ENCODE data around the gene CAPN13.

Gene CAPN13

DNA sequence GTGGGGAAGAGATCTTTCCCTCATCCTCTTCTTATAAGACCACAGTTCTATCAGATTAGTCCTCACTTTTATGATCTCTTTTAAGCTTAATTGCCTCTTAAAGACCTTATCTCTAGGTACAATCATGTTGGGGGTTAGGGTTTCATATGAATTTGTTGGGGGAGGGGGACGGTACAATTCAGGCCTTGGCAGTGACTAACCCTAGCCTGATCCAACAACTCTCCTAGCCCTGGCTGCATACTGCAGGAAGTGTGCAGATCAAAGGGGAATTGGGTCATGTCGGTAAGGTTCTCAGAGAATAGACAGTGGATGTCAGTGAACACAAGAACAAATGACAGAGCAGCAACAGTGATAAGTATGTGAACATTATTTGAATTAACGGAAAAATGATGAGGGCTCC, 16.4 kb downstream of the CAPN13 start:
- no peak overlapping the region for H3K9ac ChIP-seq (ENCODE audit: low read depth, low read length)
- no peak overlapping the region for H2AFZ ChIP-seq (ENCODE audit: low read depth, low read length)
- H3K27me3 ChIP-seq (ENCODE audit: insufficient read depth, low read length, poor library complexity) = peaks cover 39% of the 10 kb centered on the region
- no peaks in the 10 kb centered on the region for H3K79me2 ChIP-seq (ENCODE audit: insufficient read depth, low read length)
- H3K4me1 ChIP-seq (ENCODE audit: insufficient read depth, low read length) = no peaks in the 10 kb centered on the region
- peak; percentile 42 for DNase-seq
- H3K9me3 ChIP-seq (ENCODE audit: insufficient read depth, low read length, severe bottlenecking) = no peaks in the 10 kb centered on the region
- no peaks in the 10 kb centered on the region for H3K36me3 ChIP-seq (ENCODE audit: insufficient read depth, low read length)
- H3K27ac ChIP-seq (ENCODE audit: low read length) = no peak overlapping the region
- H4K20me1 ChIP-seq (ENCODE audit: insufficient read depth, low read length) = no peaks in the 10 kb centered on the region
- ATAC-seq (ENCODE audit: insufficient read depth, low read depth) = peak; percentile 93
- no peak overlapping the region for H3K4me2 ChIP-seq (ENCODE audit: insufficient read depth, low read length)
- TF ChIP-seq, protein P1, sequence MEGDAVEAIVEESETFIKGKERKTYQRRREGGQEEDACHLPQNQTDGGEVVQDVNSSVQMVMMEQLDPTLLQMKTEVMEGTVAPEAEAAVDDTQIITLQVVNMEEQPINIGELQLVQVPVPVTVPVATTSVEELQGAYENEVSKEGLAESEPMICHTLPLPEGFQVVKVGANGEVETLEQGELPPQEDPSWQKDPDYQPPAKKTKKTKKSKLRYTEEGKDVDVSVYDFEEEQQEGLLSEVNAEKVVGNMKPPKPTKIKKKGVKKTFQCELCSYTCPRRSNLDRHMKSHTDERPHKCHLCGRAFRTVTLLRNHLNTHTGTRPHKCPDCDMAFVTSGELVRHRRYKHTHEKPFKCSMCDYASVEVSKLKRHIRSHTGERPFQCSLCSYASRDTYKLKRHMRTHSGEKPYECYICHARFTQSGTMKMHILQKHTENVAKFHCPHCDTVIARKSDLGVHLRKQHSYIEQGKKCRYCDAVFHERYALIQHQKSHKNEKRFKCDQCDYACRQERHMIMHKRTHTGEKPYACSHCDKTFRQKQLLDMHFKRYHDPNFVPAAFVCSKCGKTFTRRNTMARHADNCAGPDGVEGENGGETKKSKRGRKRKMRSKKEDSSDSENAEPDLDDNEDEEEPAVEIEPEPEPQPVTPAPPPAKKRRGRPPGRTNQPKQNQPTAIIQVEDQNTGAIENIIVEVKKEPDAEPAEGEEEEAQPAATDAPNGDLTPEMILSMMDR (IDR thresholded peaks at IDR 0.05; ENCODE audit: borderline replicate concordance, extremely low read depth, low read length, poor library complexity, severe bottlenecking) = no peak
- TF ChIP-seq EZH2 (IDR thresholded peaks at IDR 0.05; ENCODE audit: borderline replicate concordance, low read depth, low read length, severe bottlenecking) = peak; percentile 78
- no peak overlapping the region for H3K4me3 ChIP-seq (ENCODE audit: low read depth in 1 of 2, low read length in 2 of 2)

DNA sequence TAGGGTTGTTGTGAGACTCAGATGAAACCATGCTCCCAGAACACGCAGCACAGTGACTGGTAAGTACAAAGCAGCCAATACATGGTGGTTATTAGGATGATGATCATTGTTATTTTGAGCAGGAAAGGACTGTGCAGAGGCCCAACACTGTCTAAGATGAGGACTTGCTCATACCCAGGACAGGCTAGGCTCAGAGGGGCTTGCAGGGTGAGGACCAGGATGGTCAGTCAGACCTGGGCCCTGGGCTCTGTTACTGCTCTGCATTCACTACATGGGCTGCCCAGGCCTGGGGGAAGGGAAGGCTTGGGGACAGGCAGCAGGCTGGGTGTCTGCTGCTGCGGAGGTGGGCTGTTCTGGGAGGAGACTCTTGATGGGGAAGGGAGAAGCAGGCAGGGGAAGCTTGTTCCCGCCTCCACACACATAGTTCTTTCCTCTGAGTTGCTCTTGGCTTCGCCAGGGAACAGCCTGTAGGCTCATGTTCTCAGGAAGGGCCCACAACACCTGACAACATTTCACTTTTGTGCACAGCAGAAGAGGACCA, 17.5 kb downstream of the CAPN13 start:
- H3K4me3 ChIP-seq (ENCODE audit: low read depth in 1 of 2, low read length in 2 of 2) = no peak overlapping the region
- no peak overlapping the region for H3K4me2 ChIP-seq (ENCODE audit: insufficient read depth, low read length)
- peaks cover 43% of the 10 kb centered on the region for H3K27me3 ChIP-seq (ENCODE audit: insufficient read depth, low read length, poor library complexity)
- no peaks in the 10 kb centered on the region for H3K79me2 ChIP-seq (ENCODE audit: insufficient read depth, low read length)
- H3K36me3 ChIP-seq (ENCODE audit: insufficient read depth, low read length) = no peaks in the 10 kb centered on the region
- ATAC-seq (ENCODE audit: insufficient read depth, low read depth) (no peak), DNase-seq (no peak)
- H3K9me3 ChIP-seq (ENCODE audit: insufficient read depth, low read length, severe bottlenecking) = no peaks in the 10 kb centered on the region
- H2AFZ ChIP-seq (ENCODE audit: low read depth, low read length) = no peak overlapping the region
- H3K4me1 ChIP-seq (ENCODE audit: insufficient read depth, low read length) = no peaks in the 10 kb centered on the region
- no peak overlapping the region for H3K9ac ChIP-seq (ENCODE audit: low read depth, low read length)
- no peak for TF ChIP-seq EZH2 (IDR thresholded peaks at IDR 0.05; ENCODE audit: borderline replicate concordance, low read depth, low read length, severe bottlenecking)
- TF ChIP-seq, protein P1 (IDR thresholded peaks at IDR 0.05; ENCODE audit: borderline replicate concordance, extremely low read depth, low read length, poor library complexity, severe bottlenecking) = no peak
- H3K27ac ChIP-seq (ENCODE audit: low read length) = no peak overlapping the region
- H4K20me1 ChIP-seq (ENCODE audit: insufficient read depth, low read length) = no peaks in the 10 kb centered on the region

DNA sequence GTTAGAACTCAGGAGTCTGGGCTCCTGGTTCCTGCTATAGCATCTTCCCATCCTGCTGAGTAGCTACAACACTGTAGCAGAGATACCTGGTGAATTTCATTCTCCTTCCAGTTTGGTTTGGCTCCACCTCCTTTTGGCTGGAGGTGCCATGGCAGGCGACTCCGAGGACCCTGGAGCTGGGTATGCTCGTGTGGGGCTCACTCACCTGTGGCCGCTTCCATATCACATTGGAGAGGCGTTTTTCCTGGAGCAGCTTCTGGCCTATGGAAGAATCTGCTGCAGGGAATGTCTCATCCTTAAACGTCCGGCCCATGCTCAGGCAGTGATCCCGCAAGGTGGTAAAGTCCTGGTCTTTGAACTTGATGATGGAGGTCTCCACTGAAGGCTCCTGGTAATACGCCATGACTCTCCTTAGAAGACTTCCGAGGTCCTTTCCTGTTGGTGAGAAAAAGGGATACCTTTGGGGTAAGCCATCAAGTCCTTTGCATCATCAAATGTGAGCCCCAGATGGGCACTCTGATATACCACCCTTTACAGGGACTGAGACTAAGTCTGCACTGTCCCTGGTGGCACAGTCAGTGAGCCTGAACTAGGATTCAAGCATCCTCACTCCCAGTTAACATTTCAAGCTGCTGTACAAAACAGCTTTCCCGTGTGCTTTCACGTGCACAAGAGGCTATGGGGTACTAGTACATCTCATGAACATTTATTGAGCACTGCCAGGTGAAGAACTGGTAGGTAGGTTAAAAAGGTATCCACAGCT, 20.1 kb downstream of the CAPN13 start:
- H3K36me3 ChIP-seq (ENCODE audit: insufficient read depth, low read length) = no peaks in the 10 kb centered on the region
- no peaks in the 10 kb centered on the region for H3K79me2 ChIP-seq (ENCODE audit: insufficient read depth, low read length)
- TF ChIP-seq, protein P1 (IDR thresholded peaks at IDR 0.05; ENCODE audit: borderline replicate concordance, extremely low read depth, low read length, poor library complexity, severe bottlenecking) = no peak
- no peak for TF ChIP-seq EZH2 (IDR thresholded peaks at IDR 0.05; ENCODE audit: borderline replicate concordance, low read depth, low read length, severe bottlenecking)
- no peak overlapping the region for H2AFZ ChIP-seq (ENCODE audit: low read depth, low read length)
- no peak overlapping the region for H3K4me2 ChIP-seq (ENCODE audit: insufficient read depth, low read length)
- no peak for ATAC-seq (ENCODE audit: insufficient read depth, low read depth)
- peaks cover 54% of the 10 kb centered on the region for H3K27me3 ChIP-seq (ENCODE audit: insufficient read depth, low read length, poor library complexity)
- no peak for DNase-seq
- no peaks in the 10 kb centered on the region for H3K9me3 ChIP-seq (ENCODE audit: insufficient read depth, low read length, severe bottlenecking)
- H3K4me3 ChIP-seq (ENCODE audit: low read depth in 1 of 2, low read length in 2 of 2) = no peak overlapping the region
- no peaks in the 10 kb centered on the region for H4K20me1 ChIP-seq (ENCODE audit: insufficient read depth, low read length)
- no peak overlapping the region for H3K9ac ChIP-seq (ENCODE audit: low read depth, low read length)
- no peaks in the 10 kb centered on the region for H3K4me1 ChIP-seq (ENCODE audit: insufficient read depth, low read length)
- no peak overlapping the region for H3K27ac ChIP-seq (ENCODE audit: low read length)
